ENCODE measurements around the gene PYGO2.

DNA sequence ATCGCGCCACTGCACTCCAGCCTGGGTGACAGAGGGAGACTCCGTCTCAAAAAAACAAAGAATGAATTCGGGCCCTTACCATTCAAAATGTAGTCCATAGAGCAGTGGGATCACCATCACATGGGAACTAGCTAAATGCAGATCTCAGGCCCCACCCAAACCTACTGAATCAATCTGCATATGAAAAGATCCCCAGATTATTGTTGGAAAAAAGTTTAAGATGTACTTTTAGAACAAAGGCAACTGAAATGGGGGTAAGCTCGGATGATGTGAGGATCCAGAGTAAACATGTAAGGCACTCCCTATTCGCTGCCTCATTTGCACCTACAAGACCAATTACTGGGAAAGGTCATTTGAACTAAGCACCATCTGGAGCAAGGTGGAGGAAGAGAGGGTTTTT is 20.8 kb upstream of the PYGO2 start:
- TF ChIP-seq, protein P1, sequence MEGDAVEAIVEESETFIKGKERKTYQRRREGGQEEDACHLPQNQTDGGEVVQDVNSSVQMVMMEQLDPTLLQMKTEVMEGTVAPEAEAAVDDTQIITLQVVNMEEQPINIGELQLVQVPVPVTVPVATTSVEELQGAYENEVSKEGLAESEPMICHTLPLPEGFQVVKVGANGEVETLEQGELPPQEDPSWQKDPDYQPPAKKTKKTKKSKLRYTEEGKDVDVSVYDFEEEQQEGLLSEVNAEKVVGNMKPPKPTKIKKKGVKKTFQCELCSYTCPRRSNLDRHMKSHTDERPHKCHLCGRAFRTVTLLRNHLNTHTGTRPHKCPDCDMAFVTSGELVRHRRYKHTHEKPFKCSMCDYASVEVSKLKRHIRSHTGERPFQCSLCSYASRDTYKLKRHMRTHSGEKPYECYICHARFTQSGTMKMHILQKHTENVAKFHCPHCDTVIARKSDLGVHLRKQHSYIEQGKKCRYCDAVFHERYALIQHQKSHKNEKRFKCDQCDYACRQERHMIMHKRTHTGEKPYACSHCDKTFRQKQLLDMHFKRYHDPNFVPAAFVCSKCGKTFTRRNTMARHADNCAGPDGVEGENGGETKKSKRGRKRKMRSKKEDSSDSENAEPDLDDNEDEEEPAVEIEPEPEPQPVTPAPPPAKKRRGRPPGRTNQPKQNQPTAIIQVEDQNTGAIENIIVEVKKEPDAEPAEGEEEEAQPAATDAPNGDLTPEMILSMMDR (IDR thresholded peaks at IDR 0.05; ENCODE audit: low read depth, low read length), result no peak
- TF ChIP-seq EZH2phosphoT487 (IDR thresholded peaks at IDR 0.05; ENCODE audit: low read depth), result no peak

Measured in OCI-LY3 (cell line).